NCI-H2029 treated with DMSO at 0.1 percent for 48 hours (cell line): Measurements from ENCODE around the gene PRR30.
A peak's percentile ranks its signal among the peaks of the same experiment; 100 is the strongest.

ENCODE experiments used
- DNase-seq: peaks from one replicate; lab custom pipeline; 2025; lab: John Stamatoyannopoulos, UW

Gene PRR30

GRCh38 chr2:27097341-27097740 lies 41.9 kb downstream of the PRR30 start:
- no peak for DNase-seq

DNA sequence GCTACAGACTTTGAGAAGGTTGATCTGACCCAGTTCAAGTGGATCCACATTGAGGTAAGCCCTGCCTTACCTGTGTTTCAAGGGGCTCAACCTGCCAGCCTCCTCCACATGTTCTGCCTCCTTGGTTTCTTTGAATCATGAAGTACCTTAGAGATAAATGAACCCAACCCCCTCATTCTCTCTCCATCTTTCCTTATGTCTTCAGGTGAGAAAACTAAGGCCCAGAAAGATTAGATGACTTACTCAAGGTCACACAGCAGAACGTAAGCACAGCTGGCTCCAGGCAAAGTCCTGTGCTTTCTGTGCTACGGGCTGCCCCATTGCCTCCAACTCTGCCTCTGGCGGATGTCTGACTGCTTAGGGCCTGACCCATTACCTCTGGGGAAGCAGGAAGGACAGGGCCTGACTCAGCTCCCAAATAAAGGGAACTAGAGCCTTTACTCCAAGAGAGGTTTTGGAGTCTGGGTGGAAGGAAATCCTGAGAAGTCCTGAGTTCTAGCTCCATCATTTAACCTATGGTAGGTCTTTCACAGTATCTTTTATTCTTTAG lies 42.4 kb downstream of the PRR30 start:
- no peak for DNase-seq

GRCh38 chr2:27095745-27096651 lies 43.2 kb downstream of the PRR30 start:
- DNase-seq, result peak; percentile 43

- no peak for DNase-seq
These were observed 43.8 kb downstream of the PRR30 start for GRCh38 chr2:27095427-27095744.

GRCh38 chr2:27094353-27094984 lies 44.7 kb downstream of the PRR30 start:
- no peak for DNase-seq

- no peak for DNase-seq
These were observed 45.5 kb downstream of the PRR30 start for GRCh38 chr2:27093430-27094352.

- DNase-seq, result no peak
These were observed 46.3 kb downstream of the PRR30 start for GRCh38 chr2:27092696-27093429.

DNA sequence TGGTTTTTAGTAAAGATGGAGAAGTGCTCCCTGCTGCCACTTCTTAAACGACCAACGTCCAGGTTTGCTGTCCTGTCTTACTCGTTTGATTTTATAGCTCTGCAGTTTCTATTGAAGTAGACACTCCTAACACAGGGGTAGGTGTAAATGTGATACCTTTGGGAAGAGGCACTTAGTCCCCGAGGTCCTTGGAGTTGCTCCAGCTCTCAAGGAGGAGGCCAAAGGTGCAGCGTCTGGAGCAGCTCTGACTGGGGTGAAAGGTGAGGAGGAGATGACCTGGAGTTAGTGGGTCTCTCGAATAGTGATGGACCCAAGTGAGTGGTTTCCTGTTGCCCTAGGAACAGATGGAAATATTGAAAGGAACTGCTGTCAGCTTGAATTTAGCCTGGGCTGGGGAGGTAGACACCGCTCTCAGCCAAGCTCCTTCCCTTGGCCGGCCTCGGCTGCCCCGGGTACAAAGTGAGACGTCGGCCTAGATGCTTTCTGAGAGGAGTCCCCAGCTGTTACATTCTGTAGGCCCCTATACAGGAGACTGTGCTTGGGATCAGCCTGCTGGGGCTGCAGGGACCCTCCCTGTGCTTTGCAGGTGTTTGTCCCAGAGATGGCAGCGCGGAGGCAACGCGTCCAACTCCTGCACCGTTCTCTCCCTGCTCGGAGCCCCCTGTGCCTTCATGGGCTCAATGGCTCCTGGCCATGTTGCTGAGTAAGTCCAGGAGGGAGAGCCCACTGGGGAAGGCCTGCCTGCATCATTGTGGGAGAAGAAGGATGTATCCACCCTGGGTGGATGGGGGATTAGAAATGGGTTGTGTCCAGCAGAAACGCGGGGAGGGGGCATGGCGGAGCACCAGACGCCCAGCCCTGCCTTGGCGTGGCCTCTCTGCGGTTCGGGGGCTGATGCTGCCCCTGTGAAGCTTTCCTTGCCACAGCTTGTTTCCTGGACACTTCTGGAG lies 47.2 kb downstream of the PRR30 start:
- no peak for DNase-seq

DNA sequence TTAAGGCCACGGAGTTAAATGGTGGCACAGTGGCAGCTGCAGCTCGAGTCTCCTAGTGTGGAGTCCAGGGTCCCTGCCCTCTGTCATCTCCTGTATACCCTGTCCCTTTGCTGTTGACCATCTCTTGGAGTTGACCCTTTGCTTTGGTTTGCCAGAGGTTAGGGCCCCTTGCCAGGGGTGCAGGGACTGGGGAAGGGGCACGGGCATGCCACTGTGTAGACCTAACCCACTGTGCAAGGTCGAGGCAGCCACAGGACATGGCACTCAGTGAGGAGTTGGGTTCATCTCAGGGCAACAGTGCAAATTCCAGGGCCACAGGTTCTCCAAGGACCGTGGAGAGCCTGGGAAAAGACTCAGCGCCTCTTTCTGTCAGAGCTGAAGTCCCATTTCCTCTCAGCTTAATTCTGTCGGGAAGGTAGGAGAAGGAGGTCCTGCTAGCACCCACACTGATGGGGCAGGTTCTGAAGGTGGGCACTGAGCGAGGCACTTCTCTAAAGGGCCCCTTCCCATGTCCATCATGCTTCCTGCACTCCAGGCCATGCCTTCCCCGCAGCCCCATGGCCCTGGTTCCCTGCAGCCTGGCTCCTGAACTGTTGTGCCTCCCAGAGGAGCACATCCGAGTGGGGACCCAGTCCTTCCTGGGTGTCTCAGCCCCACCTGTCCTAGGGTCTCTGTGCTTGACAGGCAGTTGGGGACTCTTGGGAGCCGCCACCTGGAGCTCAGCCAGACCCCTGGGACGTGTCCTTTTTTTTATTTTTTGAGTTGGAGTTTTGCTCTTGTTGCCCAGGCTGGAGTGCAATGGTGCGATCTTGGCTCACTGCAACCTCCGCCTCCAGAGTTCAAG lies 49.9 kb downstream of the PRR30 start:
- no peak for DNase-seq

GRCh38 chr2:27088634-27089033 lies 50.6 kb downstream of the PRR30 start:
- no peak for DNase-seq

DNA sequence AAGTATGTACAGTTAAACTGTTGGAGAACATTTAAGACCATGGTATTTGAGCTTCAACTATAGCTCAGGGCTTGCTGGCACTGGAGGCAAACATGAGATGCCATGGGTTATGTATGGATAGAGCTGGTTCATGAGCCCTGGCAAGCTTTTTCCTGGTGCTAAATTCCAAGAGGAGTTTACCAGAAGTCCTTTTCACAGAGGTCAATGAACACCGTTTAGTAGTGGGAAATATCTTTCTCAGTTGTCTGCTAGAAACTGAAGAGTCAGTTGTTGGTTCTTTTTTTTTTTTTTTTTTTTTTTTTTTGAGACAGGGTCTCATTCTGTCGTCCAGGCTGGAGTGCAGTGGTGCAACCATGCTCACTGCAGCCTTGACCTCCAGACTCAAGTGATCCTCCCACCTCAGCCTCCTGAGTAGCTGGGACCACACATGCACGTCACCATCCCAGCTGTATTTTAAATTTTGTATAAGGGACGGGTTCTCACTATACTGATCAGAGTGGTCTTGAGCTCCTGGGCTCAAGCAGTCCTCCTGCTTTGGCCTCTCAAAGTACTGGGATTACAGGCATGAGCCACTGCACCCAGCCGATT lies 51.3 kb downstream of the PRR30 start:
- no peak for DNase-seq
